Left lung (tissue), 10 donors: ENCODE data around the gene HOXD10. TPM values are rescaled to one million over a fixed set of nuclear protein-coding genes. Genes with fewer than 3 reads are reported as not detected.

Experiments used
- ATAC-seq: fragments of 200-7000 bp; cut with Tn5 transposase; one replicate; pipeline ENCODE4 v1.9.1; 2020; ENCODE audit warnings: moderate library complexity
- DNase-seq, 4 donors: peaks; one replicate each; pipeline ENCODE4 v3.0.0-alpha.2; 2013 to 2020
- H3K27ac ChIP-seq, 2 donors: fragments of 200-600 bp; sonication (generic) in 1 of 2; one replicate each; pipeline versions ENCODE4 v1.5.0 to v1.8.0; 2020 to 2021
- H3K27me3 ChIP-seq, 2 donors: fragments of 200-600 bp; sonication (generic) in 1 of 2; one replicate each; pipeline versions ENCODE4 v1.5.0 to v1.8.0; 2020 to 2021
- H3K36me3 ChIP-seq, 2 donors: fragments of 200-600 bp; sonication (generic) in 1 of 2; one replicate each; pipeline versions ENCODE4 v1.5.0 to v1.8.0; 2020 to 2021
- H3K4me1 ChIP-seq, 2 donors: fragments of 200-600 bp; one replicate each; pipeline ENCODE4 v1.8.0; 2021
- H3K4me3 ChIP-seq, 2 donors: fragments of 200-600 bp; sonication (generic) in 1 of 2; one replicate each; pipeline versions ENCODE4 v1.5.0 to v1.8.0; 2020 to 2021; ENCODE audit warnings: mild to moderate bottlenecking in 1 of 2
- H3K9me3 ChIP-seq, 2 donors: fragments of 200-600 bp; sonication (generic) in 1 of 2; one replicate each; pipeline versions ENCODE4 v1.5.0 to v1.8.0; 2020 to 2021
- intact Hi-C, 2 donors: fragments of 100-400 bp; cut with DNase I; formaldehyde crosslinking; loops; one replicate each; pipeline versions ENCODE4 v1.11.2 to v1.14.2; 2022
- polyA plus RNA-seq, 6 donors: library from polyadenylated mRNA; unstranded; fragments of 120-200 nt; gene quantifications; one replicate each; pipeline ENCODE4 v1.2.1, GENCODE V29; 2013; ENCODE audit not compliant: insufficient read length in 6 of 6
- total RNA-seq, 2 donors: library from RNA; stranded (reverse); fragmentation: NEBNext Ultra II Directional; extraction: Animal tissue kit (Norgen Biotek cat#: 25700); gene quantifications; one replicate each; pipeline ENCODE4 v1.2.1, GENCODE V29; 2021
- TF ChIP-seq, protein P1 (sequence below), 2 donors: fragments of 200-600 bp; sonication (generic) in 1 of 2; IDR thresholded peaks; one replicate each; pipeline versions ENCODE4 v1.5.0 to v1.8.0; 2021; ENCODE audit warnings: antibody characterized with exemption in 2 of 2
- donor health status: DM: no; HTN: yes; CAD: no.
- donor health status: DM: no; HTN: no; CAD: no.

HOXD10 gene
- total and polyA plus RNA-seq, 8 donors = 0.31 to 1.5 (median 0.44) TPM; not detected in 2

DNA sequence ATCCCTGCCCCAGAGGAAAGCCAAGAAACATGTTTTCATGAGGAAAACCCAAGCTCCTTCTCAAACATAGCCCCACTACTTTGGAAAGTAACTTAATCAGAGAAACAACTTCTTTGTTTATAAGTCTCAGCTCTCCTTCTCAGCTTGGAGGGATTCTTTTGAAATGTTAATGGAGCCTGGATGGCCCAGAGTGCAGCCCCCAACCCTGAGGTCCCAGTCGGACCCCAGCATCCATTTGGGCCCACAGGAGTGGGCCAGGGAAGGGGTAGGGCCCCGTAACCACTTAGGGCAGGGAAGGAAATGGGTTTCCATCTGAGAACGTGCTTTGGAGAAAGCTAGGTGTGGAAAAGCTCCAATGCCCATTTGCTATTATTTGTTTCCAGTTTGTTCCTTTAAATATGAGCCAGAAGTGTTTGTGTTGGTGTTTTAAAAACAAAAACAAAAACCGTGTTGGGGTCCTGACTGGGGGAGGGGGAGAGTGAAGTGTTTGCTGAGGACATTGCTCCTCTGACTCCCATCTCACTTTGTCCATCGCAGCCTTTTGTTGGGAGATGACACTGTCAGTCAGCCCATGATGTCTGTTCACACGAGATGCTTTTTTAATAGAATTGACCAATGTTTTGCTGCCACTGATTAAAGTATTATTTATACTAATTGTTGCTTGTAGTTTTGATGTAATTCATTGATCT lies 38.9 kb downstream of the HOXD10 start:
- ATAC-seq (no peak), DNase-seq (no peak)
- Histone ChIP-seq H3K4me1 (peaks cover 0 to 10% of the 10 kb centered on the region in 2 donors), H3K27ac (no peak overlapping the region), H3K36me3 (no peaks in the 10 kb centered on the region), H3K4me3 (no peak overlapping the region), H3K27me3 (peaks cover 98 to 100% of the 10 kb centered on the region in 2 donors), H3K9me3 (no peaks in the 10 kb centered on the region)
- intact Hi-C loops = no loop called here
- TF ChIP-seq, protein P1, sequence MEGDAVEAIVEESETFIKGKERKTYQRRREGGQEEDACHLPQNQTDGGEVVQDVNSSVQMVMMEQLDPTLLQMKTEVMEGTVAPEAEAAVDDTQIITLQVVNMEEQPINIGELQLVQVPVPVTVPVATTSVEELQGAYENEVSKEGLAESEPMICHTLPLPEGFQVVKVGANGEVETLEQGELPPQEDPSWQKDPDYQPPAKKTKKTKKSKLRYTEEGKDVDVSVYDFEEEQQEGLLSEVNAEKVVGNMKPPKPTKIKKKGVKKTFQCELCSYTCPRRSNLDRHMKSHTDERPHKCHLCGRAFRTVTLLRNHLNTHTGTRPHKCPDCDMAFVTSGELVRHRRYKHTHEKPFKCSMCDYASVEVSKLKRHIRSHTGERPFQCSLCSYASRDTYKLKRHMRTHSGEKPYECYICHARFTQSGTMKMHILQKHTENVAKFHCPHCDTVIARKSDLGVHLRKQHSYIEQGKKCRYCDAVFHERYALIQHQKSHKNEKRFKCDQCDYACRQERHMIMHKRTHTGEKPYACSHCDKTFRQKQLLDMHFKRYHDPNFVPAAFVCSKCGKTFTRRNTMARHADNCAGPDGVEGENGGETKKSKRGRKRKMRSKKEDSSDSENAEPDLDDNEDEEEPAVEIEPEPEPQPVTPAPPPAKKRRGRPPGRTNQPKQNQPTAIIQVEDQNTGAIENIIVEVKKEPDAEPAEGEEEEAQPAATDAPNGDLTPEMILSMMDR (IDR thresholded peaks at IDR 0.05) = no peak

DNA sequence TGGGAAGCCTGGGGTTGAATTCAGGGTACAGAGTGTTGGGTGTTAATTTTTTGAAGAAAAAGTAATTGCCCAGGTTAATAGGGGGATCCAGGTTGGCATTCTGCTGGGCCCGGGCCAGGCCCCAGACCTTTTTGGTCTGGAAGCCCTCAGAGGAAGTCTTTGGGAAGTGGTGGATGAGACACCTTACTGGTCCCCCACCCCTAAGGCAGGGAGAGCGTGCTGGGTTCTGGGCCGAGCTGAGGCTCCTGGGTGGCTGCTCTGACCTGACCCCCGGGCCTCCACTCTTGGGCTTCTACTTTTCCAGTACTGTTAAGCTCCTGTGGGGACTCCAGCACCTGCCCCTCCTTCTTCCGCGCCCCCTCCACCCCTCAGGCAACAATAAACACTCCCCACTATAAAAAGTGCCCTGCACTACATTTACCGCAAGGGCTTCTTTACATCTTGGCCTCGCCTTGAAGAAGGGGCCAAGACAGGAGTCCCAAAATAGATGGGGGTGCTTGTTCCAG lies 39.8 kb downstream of the HOXD10 start:
- H3K27me3 ChIP-seq = peaks cover 98 to 100% of the 10 kb centered on the region in 2 donors

DNA sequence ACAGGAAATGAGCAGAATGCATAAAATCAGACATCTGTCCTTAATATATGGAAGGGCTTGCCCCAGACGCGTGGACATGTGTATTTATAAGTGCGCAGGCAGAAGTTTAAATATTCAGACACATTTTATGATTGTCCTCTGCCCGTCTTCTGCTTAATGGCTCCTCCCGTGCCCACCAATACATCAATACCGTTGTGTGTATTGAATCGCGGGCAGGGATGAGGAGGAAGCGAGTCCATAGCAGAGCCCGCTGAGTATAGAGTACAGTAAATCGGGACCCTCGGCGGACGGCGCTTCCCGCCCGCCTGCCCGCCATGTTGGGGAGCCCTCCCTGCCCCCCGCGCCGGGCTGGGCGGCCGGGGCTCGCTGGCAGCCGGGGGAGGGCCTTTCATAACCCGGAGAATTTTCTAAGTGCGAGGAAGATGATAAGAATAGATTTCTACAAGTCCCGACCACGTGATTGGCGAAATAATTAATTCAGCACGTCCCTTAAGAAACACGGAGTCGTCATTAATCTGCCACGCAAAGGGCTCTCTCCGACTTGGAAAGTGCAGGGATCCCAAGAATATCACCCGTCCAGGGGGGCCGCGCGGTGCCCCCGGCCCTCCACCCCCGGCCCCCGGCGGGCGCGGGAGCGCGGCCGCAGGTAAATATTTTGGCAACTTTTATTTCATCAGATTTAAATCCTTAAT lies 40.4 kb downstream of the HOXD10 start, which contains the start of gene HOXD3:
Gene HOXD3 (plus strand): TSS at position 501 of the 692 bp plus-strand sequence. CDS start 11,808 bp downstream, outside the sequence.
- DNase-seq = no peak
- intact Hi-C loops = no loop called here
- TF ChIP-seq, protein P1 (IDR thresholded peaks at IDR 0.05) = no peak

More for the DNA sequence above, 39.8 kb downstream of the HOXD10 start:
- Histone ChIP-seq H3K4me3 (no peak overlapping the region), H3K27ac (no peak overlapping the region), H3K9me3 (no peaks in the 10 kb centered on the region), H3K4me1 (peaks cover 0 to 14% of the 10 kb centered on the region in 2 donors), H3K36me3 (no peaks in the 10 kb centered on the region)
- DNase-seq (no peak), ATAC-seq (no peak)
- intact Hi-C loops = no loop called here
- TF ChIP-seq, protein P1 (IDR thresholded peaks at IDR 0.05) = no peak

DNA sequence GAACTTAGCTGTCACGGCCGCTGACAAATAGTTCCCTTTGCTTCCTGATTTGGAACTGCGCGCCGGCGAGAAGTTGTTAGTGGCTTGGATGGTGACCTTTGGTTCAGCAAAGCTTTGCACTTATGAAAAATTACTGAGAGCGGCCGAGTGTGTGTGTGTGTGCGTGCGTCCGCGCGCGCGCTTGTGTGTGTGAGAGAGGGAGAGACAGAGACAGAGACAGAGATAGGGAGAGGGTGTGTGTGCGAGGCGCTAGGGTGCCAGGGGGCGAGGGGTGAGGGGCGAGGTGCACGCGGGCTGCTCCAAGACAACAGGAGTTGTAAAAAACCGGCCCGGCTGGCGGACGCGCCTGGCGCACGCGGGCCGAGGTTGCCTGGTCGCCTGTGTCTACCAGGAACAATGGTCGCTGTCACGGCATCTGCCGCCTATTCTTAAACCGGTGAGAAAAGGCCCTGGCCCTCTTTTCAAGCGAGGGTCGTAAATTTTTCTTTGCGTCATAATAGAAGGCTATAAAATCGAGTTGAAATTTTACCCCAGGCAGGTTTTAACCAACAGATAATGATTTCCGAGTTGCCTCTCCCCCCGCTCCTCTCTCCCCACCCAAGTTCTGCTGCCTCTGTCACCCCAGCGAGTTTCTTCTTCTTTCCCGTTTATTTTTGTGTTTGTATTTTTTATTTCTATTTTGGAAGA lies 41.1 kb downstream of the HOXD10 start:
- Histone ChIP-seq H3K4me3 (no peak overlapping the region), H3K27ac (no peak overlapping the region), H3K27me3 (peaks cover 98 to 100% of the 10 kb centered on the region in 2 donors), H3K4me1 (peaks cover 0 to 14% of the 10 kb centered on the region in 2 donors), H3K36me3 (no peaks in the 10 kb centered on the region), H3K9me3 (no peaks in the 10 kb centered on the region)
- intact Hi-C loops = no loop called here
- TF ChIP-seq, protein P1 (IDR thresholded peaks at IDR 0.05) = no peak
- ATAC-seq (no peak), DNase-seq (no peak)

More for the DNA sequence above, 40.4 kb downstream of the HOXD10 start, which contains the start of gene HOXD3:
- Histone ChIP-seq H3K27ac (no peak within 1 kb of the TSS), H3K4me1 (peaks cover 0 to 14% of the 10 kb centered on the region in 2 donors), H3K4me3 (no peak within 1 kb of the TSS), H3K36me3 (no peaks in the 10 kb centered on the region), H3K27me3 (peaks cover 98 to 100% of the 10 kb centered on the region in 2 donors), H3K9me3 (no peaks in the 10 kb centered on the region)
- ATAC-seq = no peak
